Uterus (tissue), 4 donors: Measurements from ENCODE around the gene GBP7. TPM values are rescaled to one million over a fixed set of nuclear protein-coding genes. Genes with fewer than 3 reads are reported as not detected.

ENCODE experiments used
- DNase-seq, 2 donors: peaks; one replicate each; pipeline ENCODE4 v3.0.0-alpha.2; 2019 to 2020
- H3K27ac ChIP-seq, 2 donors: fragments of 200-600 bp; sonication (generic); 1 replicate in 1 of 2; 2 replicates in 1 of 2; pipeline ENCODE4 v1.5.1; 2016 to 2018
- H3K27me3 ChIP-seq, 2 donors: fragments of 200-600 bp; sonication (generic); one replicate each; pipeline ENCODE4 v1.5.1; 2018 to 2019; ENCODE audit warnings: control low read depth in 1 of 2
- H3K36me3 ChIP-seq, 2 donors: fragments of 200-600 bp; sonication (generic); one replicate each; pipeline ENCODE4 v1.5.1; 2019; ENCODE audit warnings: control low read depth in 1 of 2
- H3K4me1 ChIP-seq, 2 donors: fragments of 200-600 bp; sonication (generic); one replicate each; pipeline ENCODE4 v1.5.1; 2018 to 2019; ENCODE audit warnings: control low read depth in 1 of 2
- H3K4me3 ChIP-seq, 2 donors: fragments of 200-600 bp; sonication (generic); 1 replicate in 1 of 2; 2 replicates in 1 of 2; pipeline ENCODE4 v1.5.1; 2018 to 2019; ENCODE audit warnings: mild to moderate bottlenecking in 1 of 2
- H3K9me3 ChIP-seq, 2 donors: fragments of 200-600 bp; sonication (generic); one replicate each; pipeline ENCODE4 v1.5.1; 2019; ENCODE audit warnings: control low read depth in 1 of 2
- CTCF ChIP-seq, 4 experiments: fragments of 200-600 bp in 2 of 4; fragments of 450-650 bp in 2 of 4; sonication (generic) in 2 of 4; IDR thresholded peaks; one replicate each; pipeline ENCODE4 v1.5.1; 2016 to 2019; ENCODE audit warnings: antibody characterized with exemption in 4 of 4, mild to moderate bottlenecking in 2 of 4, moderate library complexity in 1 of 4
- POLR2A ChIP-seq, 2 donors: fragments of 450-650 bp; IDR thresholded peaks; one replicate each; pipeline ENCODE4 v1.6.1; 2016; ENCODE audit warnings: antibody characterized with exemption in 2 of 2, mild to moderate bottlenecking in 1 of 2, moderate library complexity in 1 of 2
- intact Hi-C: fragments of 100-400 bp; cut with DNase I; formaldehyde crosslinking; loops from one replicate; pipeline ENCODE4 v1.15.1; 2023; ENCODE audit warnings: low total_unique reads
- total RNA-seq, 4 donors: library from RNA; depleted of rRNA in 3 of 4; stranded (reverse); fragments of >200 nt in 3 of 4; gene quantifications; one replicate each; pipeline versions ENCODE4 v1.1.0 to v1.2.4, GENCODE V29; 2014 to 2023
- donor health status: DM: yes; HTN: yes; CAD: no.

The GBP7 gene
- total RNA-seq, 4 donors from 2014 or later = not detected

DNA sequence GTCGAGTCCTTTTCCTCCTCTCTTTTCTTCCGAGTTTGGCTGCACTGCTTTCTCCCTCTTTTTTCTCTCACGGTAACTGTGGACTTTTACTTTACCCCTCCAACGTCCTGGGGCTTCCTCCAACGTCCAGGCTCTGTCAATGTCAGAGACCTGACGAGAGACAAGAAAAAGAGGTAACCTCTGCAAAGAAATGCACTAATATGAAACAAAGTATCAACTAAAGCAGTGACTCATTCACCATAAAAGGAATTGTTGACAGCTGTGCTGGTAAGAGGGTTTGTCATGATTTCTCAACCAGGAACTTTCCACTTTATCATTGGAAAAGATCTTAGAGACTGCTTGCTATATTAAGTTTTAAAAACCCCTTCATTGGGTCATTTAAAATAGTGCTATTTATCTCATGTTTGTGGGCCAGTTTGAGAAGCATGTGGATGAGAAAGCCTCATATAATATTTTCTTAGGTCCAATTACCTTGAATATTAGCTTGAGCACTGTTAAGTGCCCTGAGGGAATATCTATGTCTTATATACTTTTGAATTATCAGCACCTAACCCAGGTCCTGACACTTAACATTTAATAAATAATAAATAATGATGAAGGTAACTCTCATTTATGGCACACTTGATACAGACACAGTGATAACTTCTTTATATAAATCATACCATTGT is 49.8 kb downstream of the GBP7 start, which contains the start of gene GBP2:
TSS of gene GBP2 (minus strand) at position 202 of the 668 bp plus-strand sequence. CDS start 4,148 bp downstream, outside the sequence.
- TF ChIP-seq POLR2A (IDR thresholded peaks at IDR 0.05) (peak; percentile 75 to 92), CTCF (IDR thresholded peaks at IDR 0.05) (no peak)
- DNase-seq = peak in 1 of 2 donors; percentile 24
- H3K4me3 ChIP-seq = peak within 1 kb of the TSS; percentile 44 to 52
- intact Hi-C loops = no loop called here
- H3K36me3 ChIP-seq = no peaks in the 10 kb centered on the region
- no peaks in the 10 kb centered on the region for H3K4me1 ChIP-seq
- no peaks in the 10 kb centered on the region for H3K27me3 ChIP-seq
- no peaks in the 10 kb centered on the region for H3K9me3 ChIP-seq
- peak within 1 kb of the TSS; percentile 79 to 95 for H3K27ac ChIP-seq

DNA sequence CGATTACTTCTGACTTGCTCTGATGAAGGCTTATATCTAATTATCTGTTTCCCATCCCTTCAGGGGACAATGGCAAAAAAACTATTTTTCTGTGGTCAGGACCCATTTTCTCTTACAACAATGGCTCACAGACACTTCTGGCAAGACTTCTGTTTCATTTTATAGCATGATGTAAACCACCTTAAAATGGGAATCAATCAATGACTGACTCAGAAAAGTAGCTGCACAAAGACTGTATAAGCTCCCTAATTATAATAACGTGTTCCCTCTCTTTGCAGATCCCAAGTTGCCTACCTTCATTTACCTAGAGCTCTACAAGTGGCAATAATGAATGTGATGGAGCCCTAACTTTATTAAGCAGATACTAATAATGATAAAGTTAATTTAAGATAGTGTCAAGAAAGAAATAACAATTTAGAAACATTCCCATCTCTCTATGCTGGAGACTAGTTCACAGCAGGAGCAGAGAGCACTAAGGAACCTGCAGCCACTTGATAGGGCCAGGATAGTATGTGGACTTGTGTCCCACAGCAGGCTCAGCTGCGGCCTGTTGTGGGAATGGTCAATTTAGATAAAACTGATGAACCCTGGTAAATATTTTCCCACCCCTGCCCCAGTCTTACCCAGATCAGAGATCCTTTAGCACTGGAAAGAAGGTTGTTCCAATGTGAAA is 50.4 kb downstream of the GBP7 start:
- Histone ChIP-seq H3K36me3 (no peaks in the 10 kb centered on the region), H3K4me3 (peak overlapping the region; percentile 44 to 52), H3K27me3 (no peaks in the 10 kb centered on the region), H3K4me1 (no peaks in the 10 kb centered on the region), H3K27ac (peak overlapping the region; percentile 79 to 95), H3K9me3 (no peaks in the 10 kb centered on the region)
- intact Hi-C loops = no loop called here
- no peak for DNase-seq
- TF ChIP-seq CTCF (IDR thresholded peaks at IDR 0.05) = no peak
- TF ChIP-seq POLR2A (IDR thresholded peaks at IDR 0.05) = no peak

- Histone ChIP-seq H3K4me1 (no peaks in the 10 kb centered on the region), H3K27me3 (no peaks in the 10 kb centered on the region), H3K27ac (no peak overlapping the region), H3K36me3 (no peaks in the 10 kb centered on the region), H3K9me3 (no peaks in the 10 kb centered on the region), H3K4me3 (no peak overlapping the region)
- no peak for TF ChIP-seq POLR2A (IDR thresholded peaks at IDR 0.05)
- TF ChIP-seq CTCF (IDR thresholded peaks at IDR 0.05) = no peak
- intact Hi-C loops = no loop called here
- no peak for DNase-seq
Measured at GRCh38 chr1:89121641-89122040, 54.2 kb downstream of the GBP7 start.

GRCh38 chr1:89114662-89115061 is 61.1 kb downstream of the GBP7 start:
- Histone ChIP-seq H3K27me3 (no peaks in the 10 kb centered on the region), H3K9me3 (no peaks in the 10 kb centered on the region), H3K27ac (no peak overlapping the region), H3K36me3 (no peaks in the 10 kb centered on the region), H3K4me1 (no peaks in the 10 kb centered on the region), H3K4me3 (no peak overlapping the region)
- TF ChIP-seq POLR2A (IDR thresholded peaks at IDR 0.05) (no peak), CTCF (IDR thresholded peaks at IDR 0.05) (no peak)
- intact Hi-C loops = no loop called here
- no peak for DNase-seq

DNA sequence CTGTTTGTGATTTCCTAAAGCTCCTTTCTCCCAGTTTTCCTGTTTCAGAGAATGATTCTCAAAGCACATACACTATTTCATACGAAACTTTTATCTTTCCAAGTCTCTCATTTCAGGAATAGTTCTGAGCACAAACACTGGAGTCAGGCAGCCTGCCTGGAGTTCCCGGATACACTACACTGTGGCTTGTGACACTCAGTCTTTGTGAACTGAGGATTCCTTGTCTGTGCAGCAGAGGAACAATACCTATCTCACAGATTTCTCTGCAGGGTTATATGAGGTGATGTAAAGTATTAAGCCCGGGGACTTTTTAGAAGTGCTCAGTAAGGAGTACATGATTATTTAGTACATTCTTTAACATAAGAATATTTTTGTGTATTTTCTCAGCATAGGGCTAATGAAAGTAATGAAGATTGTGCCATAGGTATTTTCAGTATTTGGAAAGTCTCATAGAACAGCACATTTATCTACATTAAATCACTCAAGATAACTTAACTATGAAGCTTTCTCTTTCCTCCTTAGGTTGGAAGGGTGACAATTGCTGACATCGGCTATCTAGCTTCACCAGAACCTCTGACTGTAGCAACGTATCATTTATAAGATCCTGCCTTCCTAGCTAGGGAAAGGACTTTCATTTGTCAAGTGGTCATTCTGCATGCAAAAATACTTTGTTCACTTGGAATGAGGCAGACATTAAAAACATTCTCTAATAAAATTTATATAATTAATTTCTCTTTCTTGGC is 62.8 kb downstream of the GBP7 start:
- Histone ChIP-seq H3K9me3 (no peaks in the 10 kb centered on the region), H3K36me3 (no peaks in the 10 kb centered on the region), H3K27me3 (no peaks in the 10 kb centered on the region), H3K4me3 (no peak overlapping the region), H3K27ac (no peak overlapping the region), H3K4me1 (no peaks in the 10 kb centered on the region)
- no peak for DNase-seq
- TF ChIP-seq POLR2A (IDR thresholded peaks at IDR 0.05) = no peak
- no peak for TF ChIP-seq CTCF (IDR thresholded peaks at IDR 0.05)
- intact Hi-C loops = no loop called here
